OCI-LY3 (cell line): Measurements from ENCODE around the gene MAD1L1.

ENCODE experiments used
- H2AFZ ChIP-seq: fragments of 200-600, 300-600 bp; shearing (Covaris generic); 2 replicates; pipeline ENCODE4 v1.6.0; 2014; ENCODE audit warnings: antibody characterized with exemption, low read depth, low read length
- H3K27ac ChIP-seq: fragments of 200-600, 300-600 bp; sonication (generic); 2 replicates; pipeline ENCODE4 v1.5.1; 2014; ENCODE audit warnings: mild to moderate bottlenecking, low read length, moderate library complexity, mixed read lengths
- H3K27me3 ChIP-seq: fragments of 200-600, 300-600 bp; sonication (generic); 2 replicates; pipeline ENCODE4 v1.6.1; 2014; ENCODE audit warnings: low read depth, low read length, mixed read lengths
- H3K36me3 ChIP-seq: fragments of 200-600, 300-600 bp; sonication (generic); replicated peaks from 2 replicates; pipeline ENCODE3; 2014; ENCODE audit warnings: low read depth, low read length, mixed read lengths
- H3K4me1 ChIP-seq: fragments of 300-600, 200-600 bp; sonication (generic); 2 replicates; pipeline ENCODE4 v1.6.1; 2014; ENCODE audit warnings: low read length, mixed read lengths
- H3K4me2 ChIP-seq: fragments of 200-600, 300-600 bp; sonication (generic); 2 replicates; pipeline ENCODE4 v1.6.1; 2014; ENCODE audit warnings: low read length, mixed read lengths
- H3K4me3 ChIP-seq: fragments of 300-600, 200-600 bp; sonication (generic); 2 replicates; pipeline ENCODE4 v1.5.1; 2014; ENCODE audit warnings: antibody characterized with exemption, mild to moderate bottlenecking, low read length, moderate library complexity
- H3K79me2 ChIP-seq: fragments of 300-600, 200-600 bp; shearing (Covaris generic); 2 replicates; pipeline ENCODE4 v1.6.1; 2014; ENCODE audit warnings: mild to moderate bottlenecking, low read length, mixed read lengths
- H3K9ac ChIP-seq: fragments of 300-600, 200-600 bp; shearing (Covaris generic); 2 replicates; pipeline ENCODE4 v1.6.0; 2014; ENCODE audit warnings: mild to moderate bottlenecking, low read length, moderate library complexity
- H3K9me3 ChIP-seq: fragments of 200-600, 300-600 bp; shearing (Covaris generic); 2 replicates; pipeline ENCODE4 v1.6.1; 2014; ENCODE audit warnings: low read length, mixed read lengths; ENCODE audit not compliant: insufficient read depth
- H4K20me1 ChIP-seq: fragments of 200-600, 300-600 bp; sonication (generic); 2 replicates; pipeline ENCODE4 v1.6.1; 2016; ENCODE audit warnings: low read length, mixed read lengths; ENCODE audit not compliant: insufficient read depth
- EZH2phosphoT487 ChIP-seq: fragments of 200-600 bp; shearing (Covaris generic); IDR thresholded peaks from 2 replicates; pipeline ENCODE4 v1.6.1; 2018; ENCODE audit warnings: antibody characterized with exemption, mixed run types, low read depth
- TF ChIP-seq, protein P1 (sequence below): fragments of 200-600, 300-600 bp; sonication (generic); IDR thresholded peaks from 2 replicates; pipeline ENCODE4 v1.5.1; 2014; ENCODE audit warnings: antibody characterized with exemption, low read length, low read depth

MAD1L1 gene

DNA sequence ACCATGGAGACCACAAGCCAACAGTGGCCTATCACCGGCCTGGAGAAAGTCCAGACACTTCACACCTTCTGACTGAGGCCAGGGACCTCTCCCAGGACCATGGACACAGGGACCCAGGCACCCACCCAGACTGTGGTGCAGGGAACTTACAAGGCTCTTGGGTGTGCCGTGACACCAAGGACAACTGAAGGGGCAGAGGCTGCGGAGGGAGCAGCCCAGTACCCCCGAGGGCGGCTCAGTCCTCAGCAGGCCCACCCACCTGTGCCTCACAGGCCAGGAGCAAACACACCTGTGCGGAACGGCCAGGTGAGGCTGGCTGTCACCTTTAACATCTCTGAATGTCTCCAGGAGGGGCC, 182.3 kb downstream of the MAD1L1 start:
- Histone ChIP-seq H3K27ac (no peak overlapping the region), H3K4me3 (no peak overlapping the region), H3K27me3 (no peaks in the 10 kb centered on the region), H2AFZ (no peak overlapping the region), H3K36me3 (no peaks in the 10 kb centered on the region), H3K9me3 (no peaks in the 10 kb centered on the region), H3K79me2 (no peaks in the 10 kb centered on the region), H3K9ac (no peak overlapping the region), H3K4me1 (peaks cover 4% of the 10 kb centered on the region; the same call in 1 of the 2 replicates), H3K4me2 (no peak overlapping the region), H4K20me1 (0 out of 2 replicates have a peak, but pooled peaks cover 4% of the 10 kb centered on the region)
- TF ChIP-seq, protein P1, sequence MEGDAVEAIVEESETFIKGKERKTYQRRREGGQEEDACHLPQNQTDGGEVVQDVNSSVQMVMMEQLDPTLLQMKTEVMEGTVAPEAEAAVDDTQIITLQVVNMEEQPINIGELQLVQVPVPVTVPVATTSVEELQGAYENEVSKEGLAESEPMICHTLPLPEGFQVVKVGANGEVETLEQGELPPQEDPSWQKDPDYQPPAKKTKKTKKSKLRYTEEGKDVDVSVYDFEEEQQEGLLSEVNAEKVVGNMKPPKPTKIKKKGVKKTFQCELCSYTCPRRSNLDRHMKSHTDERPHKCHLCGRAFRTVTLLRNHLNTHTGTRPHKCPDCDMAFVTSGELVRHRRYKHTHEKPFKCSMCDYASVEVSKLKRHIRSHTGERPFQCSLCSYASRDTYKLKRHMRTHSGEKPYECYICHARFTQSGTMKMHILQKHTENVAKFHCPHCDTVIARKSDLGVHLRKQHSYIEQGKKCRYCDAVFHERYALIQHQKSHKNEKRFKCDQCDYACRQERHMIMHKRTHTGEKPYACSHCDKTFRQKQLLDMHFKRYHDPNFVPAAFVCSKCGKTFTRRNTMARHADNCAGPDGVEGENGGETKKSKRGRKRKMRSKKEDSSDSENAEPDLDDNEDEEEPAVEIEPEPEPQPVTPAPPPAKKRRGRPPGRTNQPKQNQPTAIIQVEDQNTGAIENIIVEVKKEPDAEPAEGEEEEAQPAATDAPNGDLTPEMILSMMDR = no peak
- no peak for TF ChIP-seq EZH2phosphoT487

- no peaks in the 10 kb centered on the region for H3K9me3 ChIP-seq
- no peak overlapping the region for H3K27ac ChIP-seq
- no peak for TF ChIP-seq EZH2phosphoT487
- H3K36me3 ChIP-seq = no peaks in the 10 kb centered on the region
- H3K4me2 ChIP-seq = no peak overlapping the region
- no peak overlapping the region for H3K4me3 ChIP-seq
- no peaks in the 10 kb centered on the region for H3K27me3 ChIP-seq
- H3K4me1 ChIP-seq = peaks cover 4% of the 10 kb centered on the region; the same call in 1 of the 2 replicates
- H4K20me1 ChIP-seq = 0 out of 2 replicates have a peak, but pooled peaks cover 4% of the 10 kb centered on the region
- H2AFZ ChIP-seq = no peak overlapping the region
- no peak overlapping the region for H3K9ac ChIP-seq
- H3K79me2 ChIP-seq = no peaks in the 10 kb centered on the region
Measured at GRCh38 chr7:2049782-2050510, 182.8 kb downstream of the MAD1L1 start.

DNA sequence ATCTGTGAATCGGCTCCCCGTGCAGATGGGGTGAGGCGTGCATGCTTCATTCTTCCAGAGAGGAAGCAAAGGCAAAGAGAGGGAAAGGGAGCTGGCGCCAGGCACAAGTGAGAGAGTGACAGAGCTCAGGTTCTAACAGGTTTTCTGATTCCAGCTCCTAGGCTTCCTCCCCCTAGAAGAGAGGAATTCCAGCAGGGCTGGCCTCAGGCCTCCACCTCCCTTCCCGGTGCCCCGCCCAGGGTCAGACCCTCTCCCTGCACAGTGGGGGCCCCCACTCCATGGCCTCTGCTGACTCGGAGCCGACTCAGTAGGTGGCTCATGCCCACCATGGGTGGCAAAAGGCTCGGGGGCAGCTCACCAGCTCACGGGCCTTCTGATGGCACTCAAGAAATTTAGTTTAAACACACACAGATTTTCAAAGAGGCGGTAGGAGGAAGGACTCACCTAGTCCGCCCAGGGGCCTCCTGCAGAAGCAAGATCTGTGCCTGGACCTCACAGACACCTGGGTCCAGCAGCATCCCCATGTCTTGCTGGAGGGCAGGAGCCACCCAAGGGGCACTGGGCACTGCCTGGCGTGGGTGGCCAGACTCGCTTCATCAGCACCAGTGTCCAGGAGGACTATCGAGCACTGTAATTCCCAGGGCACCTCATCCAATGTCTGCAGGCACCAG, 183.5 kb downstream of the MAD1L1 start:
- no peaks in the 10 kb centered on the region for H3K9me3 ChIP-seq
- no peaks in the 10 kb centered on the region for H3K27me3 ChIP-seq
- no peak overlapping the region for H3K4me2 ChIP-seq
- H3K79me2 ChIP-seq = no peaks in the 10 kb centered on the region
- H4K20me1 ChIP-seq = 0 out of 2 replicates have a peak, but pooled peaks cover 4% of the 10 kb centered on the region
- TF ChIP-seq, protein P1 = no peak
- no peak for TF ChIP-seq EZH2phosphoT487
- H3K4me3 ChIP-seq = no peak overlapping the region
- H3K27ac ChIP-seq = no peak overlapping the region
- no peak overlapping the region for H2AFZ ChIP-seq
- peaks cover 4% of the 10 kb centered on the region; the same call in 1 of the 2 replicates for H3K4me1 ChIP-seq
- no peak overlapping the region for H3K9ac ChIP-seq
- H3K36me3 ChIP-seq = no peaks in the 10 kb centered on the region

DNA sequence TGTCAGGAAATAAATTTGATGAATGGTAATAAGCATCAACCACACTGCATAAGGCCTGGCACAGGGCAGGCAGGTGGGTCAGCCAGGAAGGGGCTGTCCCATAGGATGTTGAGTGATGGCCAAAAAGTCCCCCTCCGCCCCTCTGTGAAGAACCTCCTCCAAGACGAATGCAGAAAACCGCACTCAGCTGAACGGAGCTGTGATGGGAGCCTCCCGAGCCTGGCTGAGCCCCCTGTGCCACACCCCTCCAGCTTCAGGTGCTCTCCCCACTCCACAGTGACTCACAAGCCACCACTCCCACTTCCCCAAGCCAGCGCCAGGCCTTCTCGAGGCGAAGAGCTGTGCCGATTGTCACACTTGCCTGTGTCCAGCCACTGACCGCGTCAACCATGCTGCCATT, 184.2 kb downstream of the MAD1L1 start:
- Histone ChIP-seq H4K20me1 (0 out of 2 replicates have a peak, but pooled peaks cover 4% of the 10 kb centered on the region), H3K4me3 (no peak overlapping the region), H3K9me3 (no peaks in the 10 kb centered on the region), H3K9ac (no peak overlapping the region), H3K79me2 (no peaks in the 10 kb centered on the region), H3K4me2 (no peak overlapping the region), H3K4me1 (peaks cover 4% of the 10 kb centered on the region; the same call in 1 of the 2 replicates), H3K27ac (no peak overlapping the region), H3K27me3 (no peaks in the 10 kb centered on the region), H2AFZ (no peak overlapping the region), H3K36me3 (no peaks in the 10 kb centered on the region)
- TF ChIP-seq, protein P1 = no peak
- no peak for TF ChIP-seq EZH2phosphoT487
